SK-N-SH (cell line): Measurements from ENCODE around the gene PRRG3. TPM values are rescaled to one million over a fixed set of nuclear protein-coding genes. Genes with fewer than 3 reads are reported as not detected.

Experiments
- CTCF ChIA-PET: fragments of 300-600, 350-600 bp; formaldehyde crosslinking; extraction: SDS; loops from one replicate; lab custom pipeline; 2021; lab: Yijun Ruan, JAX
- POLR2A ChIA-PET: fragments of 350-600 bp; sonication (Branson Sonifier 250); formaldehyde crosslinking; extraction: SDS; loops from one replicate; lab custom pipeline; 2020; ENCODE audit warnings: antibody characterized with exemption, inconsistent platforms; lab: Yijun Ruan, JAX
- DNase-seq: peaks from one replicate; pipeline ENCODE4 v3.0.0; 2012
- H2AFZ ChIP-seq: fragments of 200-600 bp; sonication (generic); 2 replicates; pipeline ENCODE4 v1.8.1; 2016; ENCODE audit warnings: antibody characterized with exemption, mild to moderate bottlenecking, low read depth
- H3F3A ChIP-seq: fragments of 200-600 bp; sonication (generic); replicated peaks from 2 replicates; pipeline ENCODE3; 2016; ENCODE audit warnings: antibody characterized with exemption, mild to moderate bottlenecking; ENCODE audit not compliant: insufficient read depth
- H3K27ac ChIP-seq, 2 experiments: fragments of 200-500 bp in 1 of 2; fragments of 200-600 bp in 1 of 2; sonication (Bioruptor generic) in 1 of 2; sonication (generic), shearing (Covaris generic) in 1 of 2; 2 replicates each; pipeline versions ENCODE4 v1.5.1 to v1.6.1; 2014 to 2016; ENCODE audit warnings: low read depth in 2 of 2, inconsistent platforms in 1 of 2, low read length in 1 of 2, mild to moderate bottlenecking in 1 of 2, mixed read lengths in 1 of 2
- H3K27me3 ChIP-seq: fragments of 200-600 bp; sonication (generic), shearing (Covaris generic); 2 replicates; pipeline ENCODE4 v1.6.1; 2016; ENCODE audit warnings: mixed run types; ENCODE audit not compliant: insufficient read depth
- H3K36me3 ChIP-seq, 2 experiments: fragments of 200-500 bp in 1 of 2; fragments of 200-600 bp in 1 of 2; sonication (Bioruptor generic) in 1 of 2; sonication (generic) in 1 of 2; replicated peaks in 1 of 2; 2 replicates each; pipeline versions ENCODE3 to v1.5.1; 2014 to 2016; ENCODE audit warnings: low read length in 1 of 2, mild to moderate bottlenecking in 1 of 2; ENCODE audit not compliant: insufficient read depth in 2 of 2, control insufficient read depth in 1 of 2
- H3K4me1 ChIP-seq, 2 experiments: fragments of 200-500 bp in 1 of 2; fragments of 200-600 bp in 1 of 2; sonication (Bioruptor generic) in 1 of 2; sonication (generic), shearing (Covaris generic) in 1 of 2; 2 replicates each; pipeline versions ENCODE4 v1.5.1 to v1.6.1; 2014 to 2016; ENCODE audit warnings: low read depth in 1 of 2, low read length in 1 of 2, mixed run types in 1 of 2; ENCODE audit not compliant: insufficient read depth in 2 of 2, control insufficient read depth in 1 of 2
- H3K4me2 ChIP-seq: fragments of 200-600 bp; sonication (generic), shearing (Covaris generic); 2 replicates; pipeline ENCODE4 v1.6.1; 2017; ENCODE audit warnings: mixed run types
- H3K4me3 ChIP-seq, 2 experiments: fragments of 200-500 bp in 1 of 2; fragments of 200-600 bp in 1 of 2; sonication (Bioruptor generic) in 1 of 2; sonication (generic), shearing (Covaris generic) in 1 of 2; 2 replicates each; pipeline versions ENCODE4 v1.5.1 to v1.8.1; 2014 to 2016; ENCODE audit warnings: low read depth in 2 of 2, inconsistent platforms in 1 of 2, low read length in 1 of 2, mild to moderate bottlenecking in 1 of 2, mixed read lengths in 1 of 2, moderate library complexity in 1 of 2
- H3K79me2 ChIP-seq: fragments of 200-600 bp; sonication (generic); 2 replicates; pipeline ENCODE4 v1.8.1; 2017; ENCODE audit warnings: mild to moderate bottlenecking; ENCODE audit not compliant: insufficient read depth
- H3K9ac ChIP-seq: fragments of 200-600 bp; sonication (generic); 2 replicates; pipeline ENCODE4 v1.6.1; 2017; ENCODE audit warnings: mixed run types
- H3K9me2 ChIP-seq: fragments of 200-600 bp; sonication (generic); 2 replicates; pipeline ENCODE4 v1.6.1; 2017; ENCODE audit warnings: mixed run types
- H3K9me3 ChIP-seq: fragments of 200-600 bp; sonication (generic); 2 replicates; pipeline ENCODE4 v1.6.1; 2017; ENCODE audit warnings: mixed run types, mild to moderate bottlenecking, moderate library complexity
- H4K20me1 ChIP-seq: fragments of 200-600 bp; sonication (generic); 2 replicates; pipeline ENCODE4 v1.6.1; 2017; ENCODE audit warnings: mild to moderate bottlenecking, mixed run types; ENCODE audit not compliant: insufficient read depth
- CHD2 ChIP-seq: fragments of 150-350 bp; IDR thresholded peaks from 2 replicates; pipeline ENCODE4 v1.6.1; 2018; ENCODE audit warnings: low read length; ENCODE audit not compliant: partially characterized antibody
- ELF1 ChIP-seq: IDR thresholded peaks from 2 replicates; pipeline ENCODE4 v1.4.0; 2012
- EP300 ChIP-seq, 2 experiments: IDR thresholded peaks; 2 replicates each; pipeline versions ENCODE4 v1.4.0 to v1.6.1; 2012; ENCODE audit warnings: borderline replicate concordance in 1 of 2, low read depth in 1 of 2, low read length in 1 of 2
- FOSL2 ChIP-seq: IDR thresholded peaks from 2 replicates; pipeline ENCODE4 v1.4.0; 2012; ENCODE audit warnings: low read depth, mild to moderate bottlenecking, moderate library complexity, borderline replicate concordance
- FOXJ3 ChIP-seq: sonication (generic); formaldehyde crosslinking; IDR thresholded peaks from 2 replicates; pipeline ENCODE4 v1.5.1; 2020; ENCODE audit warnings: mild to moderate bottlenecking, missing genetic modification reagents
- GABPA ChIP-seq: IDR thresholded peaks from 2 replicates; pipeline ENCODE4 v1.4.0; 2012; ENCODE audit warnings: low read depth, mild to moderate bottlenecking
- IRF3 ChIP-seq: fragments of 150-350 bp; IDR thresholded peaks from 2 replicates; pipeline ENCODE4 v1.6.1; 2016; ENCODE audit warnings: mild to moderate bottlenecking, low read depth, low read length
- JUND ChIP-seq: IDR thresholded peaks from 2 replicates; pipeline ENCODE4 v1.4.0; 2012
- MAX ChIP-seq: IDR thresholded peaks from 2 replicates; pipeline ENCODE4 v1.4.0; 2012; ENCODE audit warnings: low read depth
- NFIC ChIP-seq: IDR thresholded peaks from 2 replicates; pipeline ENCODE4 v1.4.0; 2012; ENCODE audit warnings: borderline replicate concordance
- RAD21 ChIP-seq: IDR thresholded peaks from 2 replicates; pipeline ENCODE4 v1.6.1; 2012; ENCODE audit warnings: mild to moderate bottlenecking, low read length
- SIN3A ChIP-seq: IDR thresholded peaks from 2 replicates; pipeline ENCODE4 v1.6.1; 2012; ENCODE audit warnings: low read depth, mild to moderate bottlenecking, low read length, moderate library complexity, borderline replicate concordance
- SMC3 ChIP-seq: IDR thresholded peaks from 2 replicates; pipeline ENCODE4 v1.6.1; 2012; ENCODE audit warnings: low read depth, low read length, improper control_type of control experiment
- YY1 ChIP-seq: IDR thresholded peaks from 2 replicates; pipeline ENCODE4 v1.4.0; 2012; ENCODE audit warnings: low read depth, mild to moderate bottlenecking
- WGBS: methylation state at CpG from one replicate; pipeline ENCODE4 v1.1.6; 2017; ENCODE audit warnings: low lambda C conversion rate; 5-methylcytosine and 5-hydroxymethylcytosine counted together
- polyA plus RNA-seq, 3 experiments: library from polyadenylated mRNA; depleted of rRNA; stranded (reverse); fragments of >200 nt; gene quantifications; 2 replicates each; pipeline ENCODE4 v1.2.3, GENCODE V29; 2012
- TF ChIP-seq, protein P1 (sequence below): fragments of 200-600 bp; sonication (generic); IDR thresholded peaks from 2 replicates; pipeline ENCODE4 v1.6.1; 2017; ENCODE audit warnings: antibody characterized with exemption, mild to moderate bottlenecking, moderate library complexity
- TF ChIP-seq, protein P2 (sequence below): IDR thresholded peaks from 2 replicates; pipeline ENCODE4 v1.4.0; 2012; ENCODE audit warnings: low read depth, borderline replicate concordance
- TF ChIP-seq, protein P3 (sequence below): IDR thresholded peaks from 2 replicates; pipeline ENCODE4; 2012

The PRRG3 gene
- polyA plus RNA-seq, 1 of the 3 experiments (the other 2 are of a cell fraction): not detected

- WGBS: 25% methylated on average over 23 of the region's 24 CpGs
- no peak for TF ChIP-seq GABPA
- TF ChIP-seq YY1: no peak
- peak; percentile 41 for TF ChIP-seq RAD21
- no peak for TF ChIP-seq CHD2
- TF ChIP-seq, protein P1, sequence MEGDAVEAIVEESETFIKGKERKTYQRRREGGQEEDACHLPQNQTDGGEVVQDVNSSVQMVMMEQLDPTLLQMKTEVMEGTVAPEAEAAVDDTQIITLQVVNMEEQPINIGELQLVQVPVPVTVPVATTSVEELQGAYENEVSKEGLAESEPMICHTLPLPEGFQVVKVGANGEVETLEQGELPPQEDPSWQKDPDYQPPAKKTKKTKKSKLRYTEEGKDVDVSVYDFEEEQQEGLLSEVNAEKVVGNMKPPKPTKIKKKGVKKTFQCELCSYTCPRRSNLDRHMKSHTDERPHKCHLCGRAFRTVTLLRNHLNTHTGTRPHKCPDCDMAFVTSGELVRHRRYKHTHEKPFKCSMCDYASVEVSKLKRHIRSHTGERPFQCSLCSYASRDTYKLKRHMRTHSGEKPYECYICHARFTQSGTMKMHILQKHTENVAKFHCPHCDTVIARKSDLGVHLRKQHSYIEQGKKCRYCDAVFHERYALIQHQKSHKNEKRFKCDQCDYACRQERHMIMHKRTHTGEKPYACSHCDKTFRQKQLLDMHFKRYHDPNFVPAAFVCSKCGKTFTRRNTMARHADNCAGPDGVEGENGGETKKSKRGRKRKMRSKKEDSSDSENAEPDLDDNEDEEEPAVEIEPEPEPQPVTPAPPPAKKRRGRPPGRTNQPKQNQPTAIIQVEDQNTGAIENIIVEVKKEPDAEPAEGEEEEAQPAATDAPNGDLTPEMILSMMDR: peak; percentile 55
- TF ChIP-seq ELF1: no peak
- no peak for TF ChIP-seq FOSL2
- no peak for TF ChIP-seq FOXJ3 (CRISPR knock-in tag)
- no peak for TF ChIP-seq MAX
- TF ChIP-seq SMC3: peak; percentile 62
- DNase-seq: peak; percentile 58
- H3K4me3 ChIP-seq: no peak overlapping the region
- H3K9ac ChIP-seq: no peak overlapping the region
- CTCF ChIA-PET: interaction anchor here (0.6 to 2.2 kb wide), 5 partner anchors 9 to 910 kb away, joined by 3 to 15 read pairs (median 3); no protein-coding TSS in a partner anchor
- H3K9me2 ChIP-seq: no peaks in the 10 kb centered on the region
- H2AFZ ChIP-seq: no peak overlapping the region
- no peak overlapping the region for H3K27ac ChIP-seq
- H3F3A ChIP-seq: no peaks in the 10 kb centered on the region
- H3K9me3 ChIP-seq: no peaks in the 10 kb centered on the region
- no peaks in the 10 kb centered on the region for H3K79me2 ChIP-seq
- no peaks in the 10 kb centered on the region for H3K4me1 ChIP-seq
- no peak overlapping the region for H3K4me2 ChIP-seq
- H4K20me1 ChIP-seq: no peaks in the 10 kb centered on the region
- H3K36me3 ChIP-seq: no peaks in the 10 kb centered on the region
- POLR2A ChIA-PET: no interaction called here
- H3K27me3 ChIP-seq: peaks cover 39% of the 10 kb centered on the region
Measured at GRCh38 chrX:151722241-151722846, 27.1 kb downstream of the PRRG3 start.

GRCh38 chrX:151723156-151723760, 28.0 kb downstream of the PRRG3 start:
- no peak overlapping the region for H3K4me2 ChIP-seq
- WGBS: 10% methylated on average over 3 of the region's 7 CpGs
- H3K9me2 ChIP-seq: no peaks in the 10 kb centered on the region
- H3K27me3 ChIP-seq: peaks cover 34% of the 10 kb centered on the region
- DNase-seq: no peak
- no peak for TF ChIP-seq SMC3
- no peak for TF ChIP-seq RAD21
- TF ChIP-seq, protein P2, sequence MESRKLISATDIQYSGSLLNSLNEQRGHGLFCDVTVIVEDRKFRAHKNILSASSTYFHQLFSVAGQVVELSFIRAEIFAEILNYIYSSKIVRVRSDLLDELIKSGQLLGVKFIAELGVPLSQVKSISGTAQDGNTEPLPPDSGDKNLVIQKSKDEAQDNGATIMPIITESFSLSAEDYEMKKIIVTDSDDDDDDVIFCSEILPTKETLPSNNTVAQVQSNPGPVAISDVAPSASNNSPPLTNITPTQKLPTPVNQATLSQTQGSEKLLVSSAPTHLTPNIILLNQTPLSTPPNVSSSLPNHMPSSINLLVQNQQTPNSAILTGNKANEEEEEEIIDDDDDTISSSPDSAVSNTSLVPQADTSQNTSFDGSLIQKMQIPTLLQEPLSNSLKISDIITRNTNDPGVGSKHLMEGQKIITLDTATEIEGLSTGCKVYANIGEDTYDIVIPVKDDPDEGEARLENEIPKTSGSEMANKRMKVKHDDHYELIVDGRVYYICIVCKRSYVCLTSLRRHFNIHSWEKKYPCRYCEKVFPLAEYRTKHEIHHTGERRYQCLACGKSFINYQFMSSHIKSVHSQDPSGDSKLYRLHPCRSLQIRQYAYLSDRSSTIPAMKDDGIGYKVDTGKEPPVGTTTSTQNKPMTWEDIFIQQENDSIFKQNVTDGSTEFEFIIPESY: no peak
- TF ChIP-seq, protein P1: no peak
- TF ChIP-seq, protein P3, sequence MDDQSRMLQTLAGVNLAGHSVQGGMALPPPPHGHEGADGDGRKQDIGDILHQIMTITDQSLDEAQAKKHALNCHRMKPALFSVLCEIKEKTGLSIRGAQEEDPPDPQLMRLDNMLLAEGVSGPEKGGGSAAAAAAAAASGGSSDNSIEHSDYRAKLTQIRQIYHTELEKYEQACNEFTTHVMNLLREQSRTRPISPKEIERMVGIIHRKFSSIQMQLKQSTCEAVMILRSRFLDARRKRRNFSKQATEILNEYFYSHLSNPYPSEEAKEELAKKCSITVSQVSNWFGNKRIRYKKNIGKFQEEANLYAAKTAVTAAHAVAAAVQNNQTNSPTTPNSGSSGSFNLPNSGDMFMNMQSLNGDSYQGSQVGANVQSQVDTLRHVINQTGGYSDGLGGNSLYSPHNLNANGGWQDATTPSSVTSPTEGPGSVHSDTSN: no peak
- TF ChIP-seq SIN3A: no peak
- TF ChIP-seq YY1: no peak
- TF ChIP-seq IRF3: no peak
- no peak for TF ChIP-seq CHD2
- TF ChIP-seq GABPA: no peak
- no peak for TF ChIP-seq NFIC
- no peak for TF ChIP-seq EP300 (IDR thresholded peaks at IDR 0.05; ENCODE audit: borderline replicate concordance in 1 of 2, low read depth in 1 of 2, low read length in 1 of 2)
- no peak for TF ChIP-seq JUND
- ChIA-PET POLR2A (no interaction called here), CTCF (interaction anchor here (0.6 to 2.2 kb wide), 4 partner anchors 9 to 1084 kb away, joined by 3 to 15 read pairs (median 3); no protein-coding TSS in a partner anchor)
- no peaks in the 10 kb centered on the region for H4K20me1 ChIP-seq
- H3K9ac ChIP-seq: no peak overlapping the region
- no peak overlapping the region for H3K4me3 ChIP-seq
- no peak overlapping the region for H3K27ac ChIP-seq
- no peaks in the 10 kb centered on the region for H3K4me1 ChIP-seq
- no peaks in the 10 kb centered on the region for H3K36me3 ChIP-seq
- H2AFZ ChIP-seq: no peak overlapping the region
- H3F3A ChIP-seq: no peaks in the 10 kb centered on the region
- H3K9me3 ChIP-seq: no peaks in the 10 kb centered on the region
- no peaks in the 10 kb centered on the region for H3K79me2 ChIP-seq
